Transverse colon (tissue), 4 donors: ENCODE measurements around the gene CDADC1.

Experiments used
- POLR2A ChIP-seq: fragments of 450-650 bp; IDR thresholded peaks from one replicate; pipeline ENCODE4 v1.6.1; 2016; ENCODE audit warnings: antibody characterized with exemption, mild to moderate bottlenecking, moderate library complexity
- POLR2AphosphoS5 ChIP-seq, 3 donors: sonication (generic); formaldehyde crosslinking; IDR thresholded peaks; one replicate each; pipeline ENCODE4 v1.6.1; 2016; ENCODE audit warnings: antibody characterized with exemption in 3 of 3
- TF ChIP-seq, protein P1 (sequence below), 5 experiments: fragments of 200-600 bp in 3 of 5; fragments of 450-650 bp in 2 of 5; sonication (generic) in 3 of 5; IDR thresholded peaks; 1 replicate in 2 of 5; 2 replicates in 3 of 5; pipeline ENCODE4 v1.5.1; 2016 to 2017; ENCODE audit warnings: antibody characterized with exemption in 5 of 5, inconsistent platforms in 3 of 5, mild to moderate bottlenecking in 2 of 5, moderate library complexity in 1 of 5

DNA sequence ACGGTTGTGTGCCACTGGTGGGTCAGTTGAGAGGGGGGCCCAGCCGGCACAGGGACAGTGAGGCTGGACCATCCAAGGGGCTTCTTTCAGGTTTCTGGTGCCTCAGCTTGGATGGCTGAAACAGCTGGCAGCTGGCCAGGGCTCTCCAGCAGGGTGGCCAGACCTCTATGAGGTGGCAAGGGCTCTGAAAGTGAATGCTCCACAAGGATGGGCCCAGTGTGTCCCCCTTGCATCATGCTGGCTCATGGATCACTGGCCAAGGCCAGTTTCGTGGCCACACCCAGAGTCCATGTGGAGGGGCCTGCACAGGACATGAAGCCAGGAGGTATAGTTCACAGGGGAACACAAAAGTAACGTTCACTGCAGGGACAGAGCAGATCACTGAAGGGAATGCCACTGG, 49.6 kb downstream of the CDADC1 start:
- TF ChIP-seq, protein P1, sequence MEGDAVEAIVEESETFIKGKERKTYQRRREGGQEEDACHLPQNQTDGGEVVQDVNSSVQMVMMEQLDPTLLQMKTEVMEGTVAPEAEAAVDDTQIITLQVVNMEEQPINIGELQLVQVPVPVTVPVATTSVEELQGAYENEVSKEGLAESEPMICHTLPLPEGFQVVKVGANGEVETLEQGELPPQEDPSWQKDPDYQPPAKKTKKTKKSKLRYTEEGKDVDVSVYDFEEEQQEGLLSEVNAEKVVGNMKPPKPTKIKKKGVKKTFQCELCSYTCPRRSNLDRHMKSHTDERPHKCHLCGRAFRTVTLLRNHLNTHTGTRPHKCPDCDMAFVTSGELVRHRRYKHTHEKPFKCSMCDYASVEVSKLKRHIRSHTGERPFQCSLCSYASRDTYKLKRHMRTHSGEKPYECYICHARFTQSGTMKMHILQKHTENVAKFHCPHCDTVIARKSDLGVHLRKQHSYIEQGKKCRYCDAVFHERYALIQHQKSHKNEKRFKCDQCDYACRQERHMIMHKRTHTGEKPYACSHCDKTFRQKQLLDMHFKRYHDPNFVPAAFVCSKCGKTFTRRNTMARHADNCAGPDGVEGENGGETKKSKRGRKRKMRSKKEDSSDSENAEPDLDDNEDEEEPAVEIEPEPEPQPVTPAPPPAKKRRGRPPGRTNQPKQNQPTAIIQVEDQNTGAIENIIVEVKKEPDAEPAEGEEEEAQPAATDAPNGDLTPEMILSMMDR (IDR thresholded peaks at IDR 0.05): no peak
- TF ChIP-seq POLR2A (no peak), POLR2AphosphoS5 (IDR thresholded peaks at IDR 0.05) (no peak)
